Endothelial cell of umbilical vein (primary cell): ENCODE data around the gene WDR31. TPM values are rescaled to one million over a fixed set of nuclear protein-coding genes. Genes with fewer than 3 reads are reported as not detected.

Source experiments
- BruUV-seq: library from RNA; stranded (reverse); fragments of 400-500 nt; replicated peaks from 2 replicates; lab custom pipeline; 2021; lab: Mats Ljungman, UMichigan
- CTCF ChIA-PET: fragments of 300-600, 350-600 bp; sonication (Branson Sonifier 250); formaldehyde crosslinking; loops from one replicate; lab custom pipeline; 2021; ENCODE audit warnings: antibody characterized with exemption, inconsistent platforms; lab: Charles Lee
- POLR2A ChIA-PET: fragments of 300-600, 350-600 bp; sonication (Branson Sonifier 250); formaldehyde crosslinking; loops from one replicate; lab custom pipeline; 2021; ENCODE audit warnings: antibody characterized with exemption, inconsistent platforms; lab: Charles Lee
- DNase-seq: peaks from one replicate; pipeline ENCODE4 v3.0.0-alpha.2; 2011; ENCODE audit warnings: low read depth, low spot score
- FAIRE-seq: peaks from 2 replicates; lab custom pipeline; 2011; peaks lifted over from hg19 to GRCh38; lab: Jason Lieb, UNC
- H2AFZ ChIP-seq: 2 replicates; pipeline ENCODE4 v1.6.0; 2012; ENCODE audit warnings: low read depth, low read length, control low read depth, inconsistent platforms
- H3K27ac ChIP-seq: 2 replicates; pipeline ENCODE4 v1.5.1; 2011; ENCODE audit warnings: low read depth, mild to moderate bottlenecking, control low read depth, low read length, moderate library complexity; ENCODE audit not compliant: insufficient read depth
- H3K27me3 ChIP-seq, 2 experiments: 2 replicates each; pipeline versions ENCODE4 v1.6.0 to v1.6.1; 2011; ENCODE audit warnings: low read length in 2 of 2, mixed read lengths in 1 of 2; ENCODE audit not compliant: control insufficient read depth in 2 of 2, insufficient read depth in 2 of 2
- H3K36me3 ChIP-seq, 2 experiments: 2 replicates in 1 of 2; 3 replicates in 1 of 2; pipeline ENCODE4 v1.5.1; 2011; ENCODE audit warnings: low read length in 2 of 2, mild to moderate bottlenecking in 1 of 2, moderate library complexity in 1 of 2; ENCODE audit not compliant: control insufficient read depth in 2 of 2, insufficient read depth in 2 of 2; ENCODE audit errors: extremely low read depth in 1 of 2
- H3K4me1 ChIP-seq: 3 replicates; pipeline ENCODE4 v1.5.1; 2011; ENCODE audit warnings: mild to moderate bottlenecking, low read length; ENCODE audit not compliant: control insufficient read depth, insufficient read depth; ENCODE audit errors: extremely low read depth
- H3K4me2 ChIP-seq: 2 replicates; pipeline ENCODE4 v1.6.1; 2011; ENCODE audit warnings: low read length, control low read depth, mixed read lengths; ENCODE audit not compliant: insufficient read depth
- H3K4me3 ChIP-seq, 3 experiments: fragments of 200-600 bp in 1 of 3; sonication (generic), shearing (Covaris generic) in 1 of 3; replicated peaks in 1 of 3; 2 replicates each; pipeline ENCODE4 v1.5.1; 2011 to 2016; ENCODE audit warnings: control low read depth in 3 of 3, low read length in 3 of 3, mild to moderate bottlenecking in 2 of 3, inconsistent platforms in 1 of 3, low read depth in 1 of 3, moderate library complexity in 1 of 3; ENCODE audit not compliant: insufficient read depth in 1 of 3
- H3K79me2 ChIP-seq: 2 replicates; pipeline ENCODE4 v1.6.0; 2012; ENCODE audit warnings: low read length, inconsistent platforms; ENCODE audit not compliant: control insufficient read depth, insufficient read depth
- H3K9ac ChIP-seq: replicated peaks from 2 replicates; pipeline ENCODE3; 2011; ENCODE audit warnings: low read length, control low read depth; ENCODE audit not compliant: insufficient read depth; ENCODE audit errors: extremely low read depth
- H3K9me1 ChIP-seq: replicated peaks from 3 replicates; pipeline ENCODE4 v1.6.0; 2011; ENCODE audit warnings: mild to moderate bottlenecking, low read length; ENCODE audit not compliant: control insufficient read depth, insufficient read depth; ENCODE audit errors: extremely low read depth
- H3K9me3 ChIP-seq: replicated peaks from 2 replicates; pipeline ENCODE4 v1.5.1; 2012; ENCODE audit warnings: low read length, inconsistent platforms; ENCODE audit not compliant: control insufficient read depth, insufficient read depth
- H4K20me1 ChIP-seq: replicated peaks from 2 replicates; pipeline ENCODE3; 2011; ENCODE audit warnings: mild to moderate bottlenecking, low read length; ENCODE audit not compliant: control insufficient read depth, insufficient read depth; ENCODE audit errors: extremely low read depth
- EZH2 ChIP-seq: IDR thresholded peaks from 2 replicates; pipeline ENCODE4 v1.6.1; 2012; ENCODE audit warnings: borderline replicate concordance, low read depth, mild to moderate bottlenecking, moderate library complexity, low read length, inconsistent platforms; ENCODE audit not compliant: severe bottlenecking
- FOS ChIP-seq: IDR thresholded peaks from 2 replicates; pipeline ENCODE4 v1.6.1; 2011; ENCODE audit warnings: mild to moderate bottlenecking, low read length, moderate library complexity, borderline replicate concordance; ENCODE audit not compliant: insufficient read depth
- JUN ChIP-seq: IDR thresholded peaks from 2 replicates; pipeline ENCODE4 v1.6.1; 2011; ENCODE audit warnings: borderline replicate concordance, low read depth; ENCODE audit not compliant: insufficient read length, insufficient read depth
- MYC ChIP-seq: IDR thresholded peaks from one replicate; pipeline ENCODE4 v1.6.1; 2011; ENCODE audit warnings: mild to moderate bottlenecking, low read depth, low read length
- POLR2AphosphoS5 ChIP-seq: IDR thresholded peaks from 2 replicates; pipeline ENCODE4 v1.6.1; 2012; ENCODE audit warnings: low read depth, mild to moderate bottlenecking, control low read depth, low read length, moderate library complexity; ENCODE audit not compliant: insufficient read depth
- dilution Hi-C: fragments of 300-500 bp; cut with MboI; formaldehyde crosslinking; loops from one replicate; pipeline ENCODE4 v1.15.0; 2019; ENCODE audit warnings: low sequenced_read_pairs; ENCODE audit not compliant: extremely low pct_ligation_motif_present
- intact Hi-C: fragments of 100-400 bp; cut with micrococcal nuclease; formaldehyde crosslinking; loops from one replicate; pipeline ENCODE4 v1.10.0; 2022
- polyA plus RNA-seq, 4 experiments: library from polyadenylated mRNA; depleted of rRNA in 3 of 4; stranded (reverse) in 3 of 4; unstranded in 1 of 4; fragments of >200 nt; gene quantifications; 2 replicates each; pipeline versions ENCODE4 v1.2.1 to v1.2.3, GENCODE V29; 2011 to 2012; ENCODE audit warnings: missing spikeins in 1 of 4
- total RNA-seq: library from RNA; stranded (reverse); gene quantifications from 2 replicates; pipeline ENCODE4 v1.2.3, GENCODE V29; 2021
- TF ChIP-seq, protein P1 (sequence below): IDR thresholded peaks from 2 replicates; pipeline ENCODE4 v1.6.1; 2011; ENCODE audit not compliant: insufficient read depth, insufficient read length
- TF ChIP-seq, protein P2 (sequence below), 2 donors: IDR thresholded peaks; 1 replicate in 1 of 2; 2 replicates in 1 of 2; pipeline ENCODE4 v1.5.1; 2011; ENCODE audit warnings: low read length in 2 of 2, mild to moderate bottlenecking in 2 of 2, moderate library complexity in 2 of 2, control low read depth in 1 of 2, inconsistent platforms in 1 of 2, low read depth in 1 of 2; ENCODE audit not compliant: insufficient read depth in 1 of 2; ENCODE audit errors: extremely low read depth in 1 of 2

WDR31 gene
- total and polyA plus RNA-seq, 2 donors (not counting 3 experiments of a cell fraction or from before 2014, with no cell fraction given) = 0.22 to 1.00 TPM

DNA sequence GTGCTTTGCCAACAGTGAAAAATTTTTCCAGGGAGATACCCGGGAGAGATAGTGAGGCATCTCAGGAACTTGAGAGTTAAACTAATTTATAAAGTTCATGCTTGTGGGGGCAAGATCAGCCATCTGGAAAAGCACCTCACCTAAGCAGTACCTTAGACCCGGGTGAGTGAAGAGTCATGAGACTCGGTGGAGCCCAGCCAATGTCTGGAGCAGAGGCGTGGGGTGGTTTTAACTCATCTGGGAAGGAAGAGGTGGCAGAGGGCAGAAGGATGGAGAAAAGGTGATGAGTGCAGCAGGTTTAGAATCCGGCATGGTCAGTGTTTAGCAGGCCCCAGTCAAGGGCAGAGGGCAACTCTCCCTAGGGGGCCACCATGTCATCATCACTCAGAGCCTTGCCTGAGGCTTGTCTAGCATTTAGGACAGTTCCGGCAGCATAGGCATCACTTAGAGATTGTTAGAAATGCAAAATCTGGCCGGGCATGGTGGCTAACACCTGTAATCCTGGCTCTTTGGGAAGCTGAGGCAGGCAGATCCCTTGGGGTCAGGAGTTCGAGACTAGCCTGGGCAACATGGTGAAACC lies 32.6 kb downstream of the WDR31 start:
- intact Hi-C loops = no loop called here
- POLR2A ChIA-PET = no interaction called here

More for the DNA sequence above, 32.6 kb downstream of the WDR31 start:
- dilution Hi-C loops = no loop called here
- FAIRE-seq = no peak
- Histone ChIP-seq H3K36me3 (no peaks in the 10 kb centered on the region), H3K27ac (no peak overlapping the region), H2AFZ (no peak overlapping the region), H3K9ac (no peak overlapping the region), H4K20me1 (no peaks in the 10 kb centered on the region), H3K4me3 (no peak overlapping the region), H3K4me1 (no peaks in the 10 kb centered on the region), H3K79me2 (no peaks in the 10 kb centered on the region), H3K4me2 (no peak overlapping the region), H3K27me3 (peaks cover 0 to 3% of the 10 kb centered on the region in 2 experiments), H3K9me3 (no peaks in the 10 kb centered on the region), H3K9me1 (no peaks in the 10 kb centered on the region)
- no peak for DNase-seq
- TF ChIP-seq JUN = no peak
- TF ChIP-seq, protein P1, sequence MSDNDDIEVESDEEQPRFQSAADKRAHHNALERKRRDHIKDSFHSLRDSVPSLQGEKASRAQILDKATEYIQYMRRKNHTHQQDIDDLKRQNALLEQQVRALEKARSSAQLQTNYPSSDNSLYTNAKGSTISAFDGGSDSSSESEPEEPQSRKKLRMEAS = no peak
- TF ChIP-seq, protein P2, sequence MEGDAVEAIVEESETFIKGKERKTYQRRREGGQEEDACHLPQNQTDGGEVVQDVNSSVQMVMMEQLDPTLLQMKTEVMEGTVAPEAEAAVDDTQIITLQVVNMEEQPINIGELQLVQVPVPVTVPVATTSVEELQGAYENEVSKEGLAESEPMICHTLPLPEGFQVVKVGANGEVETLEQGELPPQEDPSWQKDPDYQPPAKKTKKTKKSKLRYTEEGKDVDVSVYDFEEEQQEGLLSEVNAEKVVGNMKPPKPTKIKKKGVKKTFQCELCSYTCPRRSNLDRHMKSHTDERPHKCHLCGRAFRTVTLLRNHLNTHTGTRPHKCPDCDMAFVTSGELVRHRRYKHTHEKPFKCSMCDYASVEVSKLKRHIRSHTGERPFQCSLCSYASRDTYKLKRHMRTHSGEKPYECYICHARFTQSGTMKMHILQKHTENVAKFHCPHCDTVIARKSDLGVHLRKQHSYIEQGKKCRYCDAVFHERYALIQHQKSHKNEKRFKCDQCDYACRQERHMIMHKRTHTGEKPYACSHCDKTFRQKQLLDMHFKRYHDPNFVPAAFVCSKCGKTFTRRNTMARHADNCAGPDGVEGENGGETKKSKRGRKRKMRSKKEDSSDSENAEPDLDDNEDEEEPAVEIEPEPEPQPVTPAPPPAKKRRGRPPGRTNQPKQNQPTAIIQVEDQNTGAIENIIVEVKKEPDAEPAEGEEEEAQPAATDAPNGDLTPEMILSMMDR (IDR thresholded peaks at IDR 0.05; ENCODE audit: extremely low read depth in 1 of 2, insufficient read depth in 1 of 2, low read depth in 1 of 2, low read length in 2 of 2) = no peak
- no peak for TF ChIP-seq MYC
- TF ChIP-seq POLR2AphosphoS5 = no peak
- TF ChIP-seq FOS = no peak
- TF ChIP-seq EZH2 = no peak
- CTCF ChIA-PET = interaction anchor here (1.4 kb wide), 1 partner anchor 94 kb away, joined by 6 read pairs; the partner anchor contains the start of gene ALAD
- no TSS peak for BruUV-seq
